HepG2 (cell line): ENCODE results near the gene NHERF2. TPM values are rescaled to one million over a fixed set of nuclear protein-coding genes. Genes with fewer than 3 reads are reported as not detected.
A peak's percentile ranks its signal among the peaks of the same experiment; 100 is the strongest.

Experiments used
- ASH2L ChIP-seq: fragments of 300-600, 200-600 bp; sonication (generic); IDR thresholded peaks from 2 replicates; pipeline ENCODE4 v1.7.0; 2017; ENCODE audit warnings: low read depth, mild to moderate bottlenecking, moderate library complexity, mixed read lengths, low read length; ENCODE audit not compliant: insufficient read length
- ATF1 ChIP-seq: IDR thresholded peaks from 2 replicates; pipeline ENCODE4 v1.6.1; 2016; ENCODE audit warnings: mild to moderate bottlenecking, control low read depth
- FLYWCH1 ChIP-seq: sonication (generic); formaldehyde crosslinking; IDR thresholded peaks from 2 replicates; pipeline ENCODE4 v1.8.1; 2023; ENCODE audit warnings: mild to moderate bottlenecking, missing genetic modification reagents
- GLI4 ChIP-seq: sonication (generic); formaldehyde crosslinking; IDR thresholded peaks from 2 replicates; pipeline ENCODE4 v1.5.1; 2020; ENCODE audit warnings: missing genetic modification reagents, mild to moderate bottlenecking, moderate library complexity, borderline replicate concordance
- KAT8 ChIP-seq: IDR thresholded peaks from 2 replicates; pipeline ENCODE4 v1.6.1; 2016; ENCODE audit warnings: missing genetic modification reagents, missing compliant biosample characterization
- MED8 ChIP-seq: sonication (generic); formaldehyde crosslinking; IDR thresholded peaks from 2 replicates; pipeline ENCODE4 v1.8.1; 2023; ENCODE audit warnings: mild to moderate bottlenecking, missing genetic modification reagents; ENCODE audit not compliant: insufficient replicate concordance
- MTA3 ChIP-seq: sonication (generic); formaldehyde crosslinking; IDR thresholded peaks from 2 replicates; pipeline ENCODE4 v1.4.0; 2020; ENCODE audit warnings: missing genetic modification reagents
- PITX1 ChIP-seq: sonication (generic); formaldehyde crosslinking; IDR thresholded peaks from 2 replicates; pipeline ENCODE4 v1.5.1; 2020; ENCODE audit warnings: mild to moderate bottlenecking, missing genetic modification reagents
- PLRG1 ChIP-seq: fragments of 450-650 bp; conservative IDR thresholded peaks from 2 replicates; pipeline ENCODE4 v1.6.1; 2016
- REL ChIP-seq: sonication (generic); formaldehyde crosslinking; conservative IDR thresholded peaks from 2 replicates; pipeline ENCODE4 v1.8.0; 2022; ENCODE audit warnings: mild to moderate bottlenecking, missing genetic modification reagents, moderate library complexity
- SATB2 ChIP-seq: sonication (generic); formaldehyde crosslinking; IDR thresholded peaks from 2 replicates; pipeline ENCODE4 v1.5.0; 2020; ENCODE audit warnings: missing genetic modification reagents
- SIX1 ChIP-seq: sonication (generic); formaldehyde crosslinking; IDR thresholded peaks from 2 replicates; pipeline ENCODE4 v1.4.0; 2020; ENCODE audit warnings: missing genetic modification reagents, borderline replicate concordance
- ZBTB42 ChIP-seq: sonication (generic); formaldehyde crosslinking; IDR thresholded peaks from 2 replicates; pipeline ENCODE4 v1.5.0; 2020; ENCODE audit warnings: mild to moderate bottlenecking, missing genetic modification reagents
- ZNF12 ChIP-seq: sonication (generic); formaldehyde crosslinking; IDR thresholded peaks from 2 replicates; pipeline ENCODE4 v1.5.0; 2020; ENCODE audit warnings: missing genetic modification reagents
- ZNF432 ChIP-seq: sonication (generic); formaldehyde crosslinking; IDR thresholded peaks from 2 replicates; pipeline ENCODE4 v1.5.0; 2020; ENCODE audit warnings: missing genetic modification reagents, mild to moderate bottlenecking, borderline replicate concordance
- ZNF660 ChIP-seq: sonication (generic); formaldehyde crosslinking; IDR thresholded peaks from 2 replicates; pipeline ENCODE4 v1.5.1; 2020; ENCODE audit warnings: mild to moderate bottlenecking, low read depth, missing genetic modification reagents, borderline replicate concordance
- ZNF737 ChIP-seq: sonication (generic); formaldehyde crosslinking; IDR thresholded peaks from 2 replicates; pipeline ENCODE4 v1.5.0; 2020; ENCODE audit warnings: missing genetic modification reagents, mild to moderate bottlenecking, borderline replicate concordance
- ZNF776 ChIP-seq: sonication (generic); formaldehyde crosslinking; IDR thresholded peaks from 2 replicates; pipeline ENCODE4 v1.4.0; 2020; ENCODE audit warnings: mild to moderate bottlenecking, missing genetic modification reagents
- ZNF879 ChIP-seq: sonication (generic); formaldehyde crosslinking; IDR thresholded peaks from 2 replicates; pipeline ENCODE4 v1.8.1; 2023; ENCODE audit warnings: missing genetic modification reagents
- polyA plus RNA-seq, 8 experiments: library from polyadenylated mRNA; depleted of rRNA in 3 of 8; stranded (reverse) in 7 of 8; unstranded in 1 of 8; fragments of >200 nt; fragmentation: Illumina TruSeq in 4 of 8; extraction: Trizol in 4 of 8; gene quantifications; 2 replicates each; pipeline versions ENCODE4 v1.2.1 to v1.2.3, GENCODE V29; 2011 to 2016; ENCODE audit warnings: low read depth in 4 of 8, missing spikeins in 1 of 8, mixed read lengths in 1 of 8; ENCODE audit not compliant: insufficient read depth in 1 of 8
- total RNA-seq, 5 experiments: library from RNA; depleted of rRNA; stranded (reverse); fragments of >200 nt; fragmentation: Illumina TruSeq; extraction: Trizol; gene quantifications; 2 replicates each; pipeline ENCODE4 v1.2.3, GENCODE V29; 2016; ENCODE audit warnings: low read depth in 1 of 5
- TF ChIP-seq, protein P1 (sequence below): sonication (generic); formaldehyde crosslinking; IDR thresholded peaks from 2 replicates; pipeline ENCODE4 v1.5.1; 2020; ENCODE audit warnings: missing genetic modification reagents, mild to moderate bottlenecking, borderline replicate concordance
- TF ChIP-seq, protein P2 (sequence below): sonication (generic); formaldehyde crosslinking; IDR thresholded peaks from 2 replicates; pipeline ENCODE4 v1.4.0; 2020; ENCODE audit warnings: missing genetic modification reagents, borderline replicate concordance
- TF ChIP-seq, protein P3 (sequence below): sonication (generic); formaldehyde crosslinking; IDR thresholded peaks from 2 replicates; pipeline ENCODE4 v1.5.0; 2020; ENCODE audit warnings: missing genetic modification reagents

Gene NHERF2
- total and polyA plus RNA-seq, 2 of the 13 experiments (the other 11 are each of a cell fraction or from before 2014, with no cell fraction given), result 23.7 to 39.3 TPM

DNA sequence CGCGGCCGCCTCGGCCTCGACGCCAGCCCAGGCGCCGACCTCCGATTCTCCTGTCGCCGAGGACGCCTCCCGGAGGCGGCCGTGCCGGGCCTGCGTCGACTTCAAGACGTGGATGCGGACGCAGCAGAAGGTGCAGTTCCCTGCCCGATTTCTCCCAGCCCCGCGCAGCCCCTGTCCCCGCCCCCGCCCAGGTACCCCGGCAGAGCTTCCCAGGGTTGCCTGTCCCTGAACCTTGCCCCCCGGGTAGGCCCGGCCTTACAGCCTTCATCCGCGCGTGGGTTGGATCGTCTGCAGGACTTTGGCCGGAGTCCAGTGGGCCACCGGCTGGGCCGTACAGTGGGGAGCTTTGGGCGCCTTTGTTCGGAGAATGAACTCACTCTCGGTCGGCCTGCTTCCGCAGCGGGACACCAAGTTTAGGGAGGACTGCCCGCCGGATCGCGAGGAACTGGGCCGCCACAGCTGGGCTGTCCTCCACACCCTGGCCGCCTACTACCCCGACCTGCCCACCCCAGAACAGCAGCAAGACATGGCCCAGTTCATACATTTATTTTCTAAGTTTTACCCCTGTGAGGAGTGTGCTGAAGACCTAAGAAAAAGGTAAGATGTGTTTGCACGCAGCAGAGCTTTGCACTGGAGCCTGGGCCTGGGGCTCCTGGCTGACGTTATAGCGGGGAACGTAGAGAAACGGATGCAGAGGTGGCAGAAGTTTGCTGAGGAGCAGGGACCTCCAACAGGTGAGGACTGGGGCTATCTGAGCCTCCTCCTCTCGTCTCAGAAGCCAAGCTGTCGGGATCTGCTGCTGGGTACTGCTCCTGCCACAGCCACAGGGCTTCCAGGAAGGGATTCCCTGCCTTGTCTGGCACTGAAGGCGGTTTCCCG, 42.1 kb upstream of the NHERF2 start (continued):
- TF ChIP-seq ZBTB42 (CRISPR knock-in tag) (no peak), FLYWCH1 (CRISPR knock-in tag) (no peak), PLRG1 (no peak), REL (CRISPR knock-in tag) (no peak), ZNF737 (CRISPR knock-in tag) (no peak; the same call in 1 of the 2 replicates), ZNF12 (CRISPR knock-in tag) (no peak), ZNF432 (CRISPR knock-in tag) (no peak), PITX1 (CRISPR knock-in tag) (no peak), ZNF660 (CRISPR knock-in tag) (no peak), SATB2 (CRISPR knock-in tag) (no peak), GLI4 (no peak), SIX1 (no peak), KAT8 (CRISPR knock-in tag) (no peak; the same call in 1 of the 2 replicates), MTA3 (CRISPR knock-in tag) (no peak), ZNF776 (CRISPR knock-in tag) (no peak), ASH2L (peak; percentile 89), ATF1 (CRISPR knock-in tag) (no peak), MED8 (CRISPR knock-in tag) (no peak), ZNF879 (CRISPR knock-in tag) (no peak)
- TF ChIP-seq, protein P1, sequence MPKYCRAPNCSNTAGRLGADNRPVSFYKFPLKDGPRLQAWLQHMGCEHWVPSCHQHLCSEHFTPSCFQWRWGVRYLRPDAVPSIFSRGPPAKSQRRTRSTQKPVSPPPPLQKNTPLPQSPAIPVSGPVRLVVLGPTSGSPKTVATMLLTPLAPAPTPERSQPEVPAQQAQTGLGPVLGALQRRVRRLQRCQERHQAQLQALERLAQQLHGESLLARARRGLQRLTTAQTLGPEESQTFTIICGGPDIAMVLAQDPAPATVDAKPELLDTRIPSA (CRISPR knock-in tag), result no peak; the same call in 1 of the 2 replicates
- TF ChIP-seq, protein P2, sequence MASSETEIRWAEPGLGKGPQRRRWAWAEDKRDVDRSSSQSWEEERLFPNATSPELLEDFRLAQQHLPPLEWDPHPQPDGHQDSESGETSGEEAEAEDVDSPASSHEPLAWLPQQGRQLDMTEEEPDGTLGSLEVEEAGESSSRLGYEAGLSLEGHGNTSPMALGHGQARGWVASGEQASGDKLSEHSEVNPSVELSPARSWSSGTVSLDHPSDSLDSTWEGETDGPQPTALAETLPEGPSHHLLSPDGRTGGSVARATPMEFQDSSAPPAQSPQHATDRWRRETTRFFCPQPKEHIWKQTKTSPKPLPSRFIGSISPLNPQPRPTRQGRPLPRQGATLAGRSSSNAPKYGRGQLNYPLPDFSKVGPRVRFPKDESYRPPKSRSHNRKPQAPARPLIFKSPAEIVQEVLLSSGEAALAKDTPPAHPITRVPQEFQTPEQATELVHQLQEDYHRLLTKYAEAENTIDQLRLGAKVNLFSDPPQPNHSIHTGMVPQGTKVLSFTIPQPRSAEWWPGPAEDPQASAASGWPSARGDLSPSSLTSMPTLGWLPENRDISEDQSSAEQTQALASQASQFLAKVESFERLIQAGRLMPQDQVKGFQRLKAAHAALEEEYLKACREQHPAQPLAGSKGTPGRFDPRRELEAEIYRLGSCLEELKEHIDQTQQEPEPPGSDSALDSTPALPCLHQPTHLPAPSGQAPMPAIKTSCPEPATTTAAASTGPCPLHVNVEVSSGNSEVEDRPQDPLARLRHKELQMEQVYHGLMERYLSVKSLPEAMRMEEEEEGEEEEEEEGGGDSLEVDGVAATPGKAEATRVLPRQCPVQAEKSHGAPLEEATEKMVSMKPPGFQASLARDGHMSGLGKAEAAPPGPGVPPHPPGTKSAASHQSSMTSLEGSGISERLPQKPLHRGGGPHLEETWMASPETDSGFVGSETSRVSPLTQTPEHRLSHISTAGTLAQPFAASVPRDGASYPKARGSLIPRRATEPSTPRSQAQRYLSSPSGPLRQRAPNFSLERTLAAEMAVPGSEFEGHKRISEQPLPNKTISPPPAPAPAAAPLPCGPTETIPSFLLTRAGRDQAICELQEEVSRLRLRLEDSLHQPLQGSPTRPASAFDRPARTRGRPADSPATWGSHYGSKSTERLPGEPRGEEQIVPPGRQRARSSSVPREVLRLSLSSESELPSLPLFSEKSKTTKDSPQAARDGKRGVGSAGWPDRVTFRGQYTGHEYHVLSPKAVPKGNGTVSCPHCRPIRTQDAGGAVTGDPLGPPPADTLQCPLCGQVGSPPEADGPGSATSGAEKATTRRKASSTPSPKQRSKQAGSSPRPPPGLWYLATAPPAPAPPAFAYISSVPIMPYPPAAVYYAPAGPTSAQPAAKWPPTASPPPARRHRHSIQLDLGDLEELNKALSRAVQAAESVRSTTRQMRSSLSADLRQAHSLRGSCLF (CRISPR knock-in tag), result no peak
- TF ChIP-seq, protein P3, sequence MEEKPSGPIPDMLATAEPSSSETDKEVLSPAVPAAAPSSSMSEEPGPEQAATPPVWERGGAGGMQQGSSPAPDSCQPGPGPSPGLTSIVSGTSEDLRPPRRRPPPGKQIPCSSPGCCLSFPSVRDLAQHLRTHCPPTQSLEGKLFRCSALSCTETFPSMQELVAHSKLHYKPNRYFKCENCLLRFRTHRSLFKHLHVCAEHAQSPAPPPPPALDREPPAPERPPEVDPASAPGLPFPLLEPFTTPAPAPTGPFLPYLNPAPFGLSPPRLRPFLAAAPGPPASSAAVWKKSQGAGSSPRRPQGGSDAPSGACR (CRISPR knock-in tag), result no peak
